ENCODE measurements around the gene C1QTNF1.

The C1QTNF1 gene

DNA sequence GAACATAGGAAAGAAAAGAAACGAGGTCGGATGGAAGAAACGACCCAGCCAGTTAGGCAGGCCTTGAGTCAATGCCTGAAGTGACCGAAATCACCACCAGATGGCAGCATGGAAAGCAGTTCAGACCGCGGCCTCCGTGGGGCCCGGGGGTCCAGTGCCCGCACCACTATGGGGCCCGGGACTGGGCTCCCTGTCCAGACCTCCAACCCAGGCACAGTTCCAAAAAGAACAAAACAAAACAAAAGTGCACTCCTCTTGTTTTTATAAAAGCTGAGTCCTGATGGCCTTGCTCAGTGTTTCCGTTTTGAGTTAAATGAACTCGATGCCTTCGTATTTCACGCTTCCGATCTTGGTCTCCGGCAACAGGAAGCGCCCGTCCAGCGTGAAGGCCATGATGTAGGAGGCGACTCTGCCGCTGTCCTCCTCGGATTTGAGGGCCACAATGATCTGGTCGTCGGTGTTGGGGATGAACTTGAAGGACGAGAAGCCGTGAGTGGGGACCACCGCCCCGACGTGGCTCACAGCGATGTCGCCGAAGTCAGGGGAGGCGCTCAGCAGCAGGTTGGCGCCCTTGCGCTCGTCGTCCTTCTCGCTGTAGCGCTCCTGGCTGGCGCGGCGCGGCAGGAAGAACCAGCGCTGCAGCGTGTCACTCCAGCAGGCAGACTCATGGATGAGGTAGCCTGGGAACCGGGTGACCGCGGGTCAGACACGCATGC is 30.6 kb upstream of the C1QTNF1 start:
- peak; percentile 62 for DNase-seq

DNA sequence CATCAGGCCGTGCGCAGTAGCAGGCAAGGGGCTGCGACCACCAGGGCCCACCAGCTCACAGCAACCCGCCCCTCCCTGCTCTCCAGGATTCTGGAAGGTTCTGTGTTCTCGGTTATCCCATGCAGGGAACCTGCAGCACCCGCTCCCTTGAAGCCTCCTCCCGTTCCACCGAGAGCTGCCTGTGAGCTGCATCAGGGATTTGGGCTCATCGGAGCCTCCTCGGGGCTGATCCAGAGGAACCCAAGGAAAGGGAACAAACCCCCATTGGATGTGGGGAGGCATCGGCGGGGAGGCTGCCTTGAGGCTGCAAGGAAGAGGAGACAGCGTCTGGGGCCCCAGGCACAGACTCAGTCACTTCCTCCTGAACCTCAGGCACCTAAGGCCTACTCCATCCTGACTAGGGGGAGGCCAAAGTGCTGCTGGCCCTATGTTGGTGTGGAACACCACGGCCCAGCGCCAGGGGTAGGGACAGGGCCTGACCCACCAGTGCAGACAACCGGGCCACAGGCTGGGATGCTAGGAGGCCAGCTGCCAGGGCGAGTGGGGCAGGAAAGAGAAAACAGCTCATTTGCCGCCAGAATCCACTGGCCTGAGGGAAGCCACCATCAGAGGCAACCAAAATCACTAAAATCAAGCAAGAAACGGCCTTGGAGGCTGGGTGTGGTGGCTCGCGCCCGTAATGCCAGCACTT is 29.8 kb upstream of the C1QTNF1 start:
- no peak for DNase-seq

DNA sequence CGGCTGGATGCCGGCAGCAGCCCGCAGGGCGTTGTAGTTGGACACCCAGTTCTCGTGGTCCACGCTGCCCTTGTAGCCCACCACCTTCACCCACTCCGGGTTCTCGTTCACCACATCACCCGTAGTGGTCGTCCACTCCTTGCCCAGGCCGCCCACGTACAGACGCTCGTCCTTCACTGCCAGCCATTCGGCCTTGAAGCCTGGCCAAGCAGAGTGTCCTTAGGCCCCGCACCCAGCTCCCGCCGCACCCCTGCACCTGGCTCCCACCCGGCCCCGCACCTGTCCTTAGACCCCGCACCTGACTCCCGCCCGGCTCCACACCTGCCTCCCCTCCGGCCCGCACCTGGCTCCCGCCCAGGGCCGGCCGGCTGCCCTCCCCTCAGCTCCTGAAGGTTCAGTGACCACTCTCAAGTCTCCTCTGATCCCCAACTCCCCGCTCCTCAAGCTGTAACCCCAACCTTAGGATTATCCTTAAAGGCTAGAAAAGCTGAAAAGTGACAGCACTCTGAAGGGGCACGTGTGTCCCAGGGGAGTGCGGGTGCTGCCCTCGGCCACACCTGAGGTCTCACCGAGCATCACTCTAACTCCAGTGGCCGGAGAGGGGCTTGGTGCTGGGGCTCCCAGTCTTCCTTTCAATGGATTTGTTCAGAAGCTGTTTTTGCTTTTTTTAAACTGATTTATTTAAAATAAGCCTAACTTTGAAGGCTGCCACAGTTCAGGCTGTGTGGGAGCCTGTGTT is 28.8 kb upstream of the C1QTNF1 start:
- DNase-seq = no peak

DNA sequence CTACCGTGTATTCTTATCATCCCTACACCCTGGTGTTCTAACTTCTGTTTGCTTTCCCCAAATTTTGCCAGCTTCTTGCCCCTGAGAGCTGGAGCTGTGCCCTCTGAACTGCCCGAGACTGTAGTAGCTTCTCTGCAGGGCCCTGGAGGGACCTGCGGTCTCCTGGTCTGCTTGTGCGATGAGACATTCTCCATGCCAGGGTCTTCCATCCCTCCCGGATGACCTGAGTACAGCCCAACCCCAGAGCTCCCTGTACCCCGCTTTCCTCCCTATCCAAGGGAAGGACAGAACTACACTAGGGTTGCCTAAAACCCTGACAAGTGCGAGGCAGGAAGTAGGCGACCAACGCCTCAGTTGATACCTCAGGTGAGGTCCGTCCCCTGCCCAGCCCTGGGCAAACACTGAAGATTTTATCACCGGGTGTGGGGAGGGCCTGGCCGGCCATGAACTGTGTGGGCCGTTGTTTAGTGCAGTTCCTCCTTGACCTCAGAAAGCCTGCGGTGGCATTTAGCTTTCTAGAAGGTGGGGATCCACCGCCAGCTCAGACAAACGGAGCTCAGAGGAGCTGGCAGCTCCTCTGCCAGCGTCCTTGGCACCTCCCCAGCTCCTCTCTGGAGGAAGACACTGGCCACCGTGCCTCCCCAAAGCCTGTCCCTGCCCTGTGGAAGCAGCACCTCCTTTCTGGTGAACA is 28.1 kb upstream of the C1QTNF1 start:
- DNase-seq = no peak

DNA sequence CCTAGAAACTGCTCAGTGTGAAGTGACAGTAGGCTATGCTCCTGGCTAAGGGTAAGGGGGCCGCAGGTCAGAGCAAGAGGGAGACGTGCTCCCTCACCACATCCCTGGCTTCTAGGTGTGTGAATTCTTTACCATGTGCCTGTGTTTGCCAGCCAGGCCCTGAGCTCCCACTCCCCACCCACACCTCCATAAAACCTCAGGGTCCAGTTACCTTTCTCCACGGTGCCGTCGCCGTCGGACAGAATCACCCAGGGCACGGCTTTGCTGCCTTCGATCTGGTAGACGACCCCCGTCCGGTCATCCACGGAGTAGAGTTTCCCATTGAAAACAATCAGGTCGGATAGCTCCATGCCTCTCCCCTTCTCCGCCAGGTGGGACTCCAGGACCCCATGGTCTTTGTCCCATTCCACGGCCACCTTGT is 27.2 kb upstream of the C1QTNF1 start:
- DNase-seq = no peak

DNA sequence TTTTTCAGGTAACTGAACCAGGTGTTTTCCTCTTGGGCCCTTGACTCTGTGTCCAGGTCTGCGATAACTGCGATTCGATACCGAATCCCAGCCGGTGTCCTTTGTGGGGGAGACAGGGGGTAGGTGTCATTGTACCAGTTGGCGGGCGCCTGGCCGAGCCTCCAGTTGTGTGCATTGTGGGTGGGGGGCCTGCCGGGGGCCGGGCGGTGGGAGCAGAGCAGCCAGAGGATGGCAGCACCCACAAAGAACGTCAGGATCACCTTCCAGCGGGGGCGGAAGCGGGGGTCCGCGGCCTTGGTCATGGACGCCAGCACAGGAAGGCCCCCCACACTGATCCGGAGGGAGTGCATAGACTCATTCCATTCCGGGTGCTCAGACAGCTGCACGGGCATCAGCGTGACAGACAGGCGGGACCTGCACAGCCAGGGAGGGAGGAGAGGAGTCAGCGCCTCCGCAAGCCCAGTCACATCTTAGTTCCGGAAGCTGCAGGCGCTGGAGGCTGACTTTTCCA is 26.7 kb upstream of the C1QTNF1 start:
- no peak for DNase-seq

DNA sequence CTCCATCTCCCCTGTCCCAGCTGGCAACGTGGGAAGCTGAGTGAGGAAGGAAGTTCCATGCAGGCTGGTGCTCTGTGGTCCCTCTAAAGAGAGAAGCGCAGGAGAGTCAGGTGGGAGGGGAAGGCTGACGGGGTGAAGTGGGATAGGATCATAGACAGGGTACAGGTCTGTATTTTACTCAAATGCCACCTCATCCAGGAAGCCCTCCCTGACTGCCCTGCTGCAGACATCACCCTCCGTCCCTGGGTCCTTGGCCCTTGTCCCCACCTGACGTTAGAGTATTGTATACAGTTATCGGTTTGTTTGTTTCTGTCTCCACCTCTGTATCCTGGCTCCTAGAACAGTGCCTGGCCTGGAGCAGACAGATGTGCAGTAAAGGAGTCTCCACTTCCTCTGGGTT is 26.1 kb upstream of the C1QTNF1 start:
- no peak for DNase-seq

DNA sequence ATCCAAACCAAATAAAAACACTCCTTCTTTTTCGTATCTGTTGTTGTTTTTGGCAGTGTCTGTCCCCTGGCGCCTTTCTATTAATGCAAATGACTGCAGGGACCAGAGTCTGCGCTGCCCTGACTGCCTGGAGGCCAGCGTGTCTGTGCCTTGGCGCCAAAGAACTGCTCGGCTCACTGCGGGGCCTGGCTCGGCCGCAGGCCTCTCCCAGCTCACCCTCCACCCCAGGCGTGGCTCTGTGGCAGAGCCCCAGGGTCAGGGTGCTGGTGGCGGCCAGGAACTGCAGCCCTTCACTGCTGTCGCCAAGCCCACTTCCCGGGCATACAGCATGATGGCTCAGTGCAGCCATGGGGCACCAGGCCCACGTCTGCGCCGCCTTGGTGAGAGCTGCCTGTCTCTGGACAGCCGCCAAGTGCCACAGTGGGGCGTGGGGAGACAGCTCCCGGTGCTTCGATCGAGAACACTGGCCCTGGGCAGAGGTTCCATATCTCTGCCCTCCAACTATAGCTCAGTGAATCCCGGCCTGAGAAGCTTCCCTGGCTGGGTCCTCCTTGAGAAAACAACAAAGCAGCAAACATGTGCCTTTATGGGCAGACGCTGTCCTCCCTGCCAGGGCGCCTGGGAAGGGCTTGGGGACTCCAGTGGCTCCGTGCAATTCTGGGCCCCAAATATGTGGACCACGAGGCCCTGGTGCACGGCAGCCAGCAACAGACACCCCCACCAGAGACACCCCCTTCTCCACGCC is 25.5 kb upstream of the C1QTNF1 start:
- DNase-seq = no peak

DNA sequence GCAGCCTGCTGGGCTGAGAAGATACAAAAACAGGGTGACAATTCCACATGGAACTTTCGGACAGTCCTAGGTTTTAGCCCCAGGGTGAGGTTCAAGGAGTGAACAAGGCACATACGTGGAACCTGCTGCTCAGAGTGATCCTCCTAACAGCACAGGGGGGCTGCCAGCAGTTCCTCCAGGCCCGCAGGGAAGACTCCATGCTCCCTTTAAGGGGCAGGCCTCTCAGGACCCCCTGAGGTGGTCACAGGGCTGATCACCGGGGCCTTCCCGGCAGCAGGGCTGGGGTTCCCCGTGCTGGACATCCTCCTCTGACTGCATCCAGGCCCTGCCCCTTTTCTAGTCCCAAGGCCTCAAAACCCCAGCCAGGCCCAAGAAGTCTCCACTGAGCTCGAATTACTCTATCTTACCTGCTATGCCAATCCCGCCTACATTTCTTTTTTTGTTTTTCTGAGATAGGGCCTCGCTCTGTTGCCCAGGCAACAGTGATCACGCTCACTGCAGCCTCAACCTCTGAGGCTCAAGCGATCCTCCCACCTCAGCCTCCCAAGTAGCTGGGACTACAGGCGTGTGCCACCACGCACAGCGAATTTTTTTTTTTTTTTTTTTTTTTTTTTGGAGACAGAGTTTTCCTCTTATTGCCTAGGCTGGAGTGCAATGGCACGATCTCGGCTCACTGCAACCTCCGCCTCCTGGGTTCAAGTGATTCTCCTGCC is 24.8 kb upstream of the C1QTNF1 start:
- no peak for DNase-seq

DNA sequence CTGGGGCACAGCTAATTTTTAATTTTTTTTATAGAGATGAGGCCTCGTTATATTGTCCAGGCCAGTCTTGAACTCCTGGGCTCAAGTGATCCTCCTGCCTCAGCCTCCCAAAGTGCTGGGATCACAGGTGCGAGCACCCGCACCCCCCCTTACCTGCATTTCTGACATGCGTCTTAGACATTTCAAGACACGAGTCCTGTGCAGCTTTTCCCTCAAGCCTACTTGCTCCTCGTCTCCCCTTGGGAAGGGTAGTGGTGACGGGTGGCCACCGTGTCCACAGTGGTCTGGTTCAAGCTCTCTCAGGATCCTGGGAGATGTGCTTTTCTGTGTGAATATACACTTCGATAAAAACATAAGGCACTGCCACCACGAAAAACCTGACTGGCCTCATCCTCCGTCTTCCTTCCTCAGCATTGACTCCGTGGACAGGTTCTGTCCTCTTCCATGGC is 24.0 kb upstream of the C1QTNF1 start:
- DNase-seq = no peak

DNA sequence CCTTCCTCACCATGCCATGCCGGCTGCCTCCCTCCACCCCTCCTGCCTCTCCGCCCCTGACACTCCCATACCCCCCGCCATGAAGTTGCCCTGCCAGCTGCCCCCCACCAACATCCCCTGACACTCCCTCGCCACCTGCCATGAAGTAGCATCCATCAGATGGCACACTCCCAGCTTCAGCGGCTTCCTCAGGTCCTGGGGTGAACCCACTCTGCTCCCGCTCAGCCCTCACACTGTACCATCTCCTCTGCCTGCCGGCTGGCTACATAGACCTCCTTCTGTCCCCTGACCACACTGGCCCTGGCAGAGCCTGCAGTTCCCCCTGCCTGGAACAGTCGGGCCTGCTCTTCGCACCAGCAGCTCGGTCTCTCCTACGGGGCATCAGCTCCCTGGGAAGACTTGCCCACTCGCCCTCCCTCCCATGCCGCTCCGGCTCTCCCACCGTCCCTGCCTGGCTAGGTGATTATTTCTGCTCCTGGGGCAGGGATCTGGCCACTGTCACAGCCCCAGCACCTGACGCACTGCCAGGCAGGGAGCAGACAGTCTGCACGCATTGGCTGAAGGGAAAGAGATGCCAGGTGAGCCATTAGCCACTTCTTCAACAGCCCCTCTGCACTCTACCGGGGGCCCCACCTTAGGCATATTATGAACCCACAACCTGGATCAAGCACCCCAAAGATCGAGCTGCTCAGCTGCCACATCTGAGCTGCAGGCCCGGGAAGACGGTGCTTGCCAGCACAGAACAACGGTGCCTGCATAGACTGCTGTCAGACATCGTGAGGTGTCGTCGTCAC is 23.4 kb upstream of the C1QTNF1 start:
- DNase-seq = no peak

DNA sequence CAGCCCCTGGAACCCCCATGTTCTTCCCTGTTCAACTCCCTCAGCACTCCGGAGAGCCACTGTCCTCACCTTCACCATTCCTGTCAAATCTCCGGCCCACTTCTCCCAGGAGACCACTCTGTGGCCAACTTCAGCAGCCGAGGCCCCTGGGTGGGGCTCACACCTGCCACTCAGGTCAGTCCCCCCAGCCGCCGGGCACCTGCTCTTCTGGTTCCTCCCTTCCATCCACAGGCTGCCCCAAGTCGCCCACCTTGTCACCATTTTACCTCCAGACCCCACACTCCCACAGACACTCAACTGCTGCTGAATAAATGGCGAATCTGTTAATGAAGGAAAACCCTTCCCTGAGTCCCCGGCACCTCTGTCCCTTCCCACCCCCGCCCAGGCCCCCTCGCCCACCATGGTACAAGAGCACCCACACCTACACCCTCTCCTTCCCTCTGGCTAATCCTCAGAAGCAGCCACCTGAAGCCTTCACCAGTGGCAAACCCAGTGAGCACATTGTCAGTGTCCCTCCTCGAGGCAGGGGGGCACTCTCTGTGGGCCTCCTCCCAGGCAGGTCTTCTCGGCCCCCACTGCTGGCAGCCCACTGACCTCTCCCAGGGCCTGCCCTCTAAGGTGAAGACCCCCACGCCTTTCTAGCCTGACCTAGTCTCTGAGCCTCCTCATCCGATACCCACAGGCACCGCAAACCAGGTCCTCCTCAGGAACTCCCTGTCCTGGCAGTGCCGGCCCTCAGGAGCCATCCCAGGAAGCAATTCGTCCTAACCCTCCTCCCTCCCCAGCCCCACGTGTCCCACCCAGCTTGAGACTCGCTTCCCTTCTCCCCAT is 22.6 kb upstream of the C1QTNF1 start:
- DNase-seq = no peak

DNA sequence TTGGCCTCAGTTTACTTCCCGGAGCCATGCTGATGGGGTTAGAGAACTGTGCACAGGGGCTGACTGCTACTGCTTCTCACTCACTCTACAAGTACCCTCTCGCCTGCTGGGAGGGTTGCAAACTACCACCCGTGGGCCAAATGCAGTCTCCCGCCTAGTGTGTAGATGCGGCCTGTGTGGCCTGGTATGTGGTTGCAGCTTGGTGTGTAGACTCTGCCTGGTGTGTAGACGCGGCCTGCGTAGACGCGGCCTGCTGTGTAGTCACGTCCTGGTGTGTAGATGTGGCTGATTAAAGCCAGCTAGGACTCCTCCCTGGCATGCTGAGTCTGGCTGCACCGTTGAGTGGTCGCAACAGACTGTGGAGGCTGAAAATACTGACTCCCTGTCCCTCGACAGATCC is 21.7 kb upstream of the C1QTNF1 start:
- no peak for DNase-seq

DNA sequence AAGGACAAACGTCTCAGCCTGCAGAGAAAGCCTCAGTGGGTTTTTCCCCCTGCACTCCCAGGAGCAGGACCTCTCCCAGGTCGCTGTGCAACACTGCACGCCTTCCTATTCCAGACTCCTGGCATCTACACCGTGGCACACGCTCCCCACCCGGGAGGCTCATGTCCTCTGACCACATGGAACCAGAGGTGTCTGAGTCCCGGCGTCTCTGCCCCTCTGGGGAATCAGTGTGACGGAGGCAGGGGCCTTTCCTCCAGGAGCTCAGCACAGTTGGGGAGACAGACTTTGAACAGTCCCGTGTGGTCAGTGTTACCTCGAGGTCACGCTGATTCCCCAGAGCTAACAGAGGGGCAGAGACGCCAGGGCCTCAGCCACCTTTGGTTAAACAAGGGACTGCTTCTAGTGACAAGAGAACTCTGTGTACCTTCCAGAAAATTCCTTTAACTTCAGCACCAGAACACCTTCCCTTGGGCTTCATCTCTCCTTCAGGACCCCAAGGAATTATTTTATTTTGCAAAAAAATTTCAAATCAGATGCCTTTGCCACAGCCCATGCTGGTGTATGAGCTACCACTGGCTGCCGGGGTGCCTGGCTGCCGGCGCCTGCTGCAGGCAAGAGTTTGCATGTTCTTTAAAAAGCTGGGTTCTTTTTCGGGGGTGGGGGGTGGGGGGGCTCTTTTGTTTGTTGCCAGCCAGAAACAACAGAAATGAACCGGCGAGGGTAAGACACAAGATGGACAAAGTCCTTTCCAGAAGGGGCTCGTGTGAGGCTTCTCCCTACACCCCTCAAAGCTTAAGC is 21.0 kb upstream of the C1QTNF1 start:
- DNase-seq = no peak

DNA sequence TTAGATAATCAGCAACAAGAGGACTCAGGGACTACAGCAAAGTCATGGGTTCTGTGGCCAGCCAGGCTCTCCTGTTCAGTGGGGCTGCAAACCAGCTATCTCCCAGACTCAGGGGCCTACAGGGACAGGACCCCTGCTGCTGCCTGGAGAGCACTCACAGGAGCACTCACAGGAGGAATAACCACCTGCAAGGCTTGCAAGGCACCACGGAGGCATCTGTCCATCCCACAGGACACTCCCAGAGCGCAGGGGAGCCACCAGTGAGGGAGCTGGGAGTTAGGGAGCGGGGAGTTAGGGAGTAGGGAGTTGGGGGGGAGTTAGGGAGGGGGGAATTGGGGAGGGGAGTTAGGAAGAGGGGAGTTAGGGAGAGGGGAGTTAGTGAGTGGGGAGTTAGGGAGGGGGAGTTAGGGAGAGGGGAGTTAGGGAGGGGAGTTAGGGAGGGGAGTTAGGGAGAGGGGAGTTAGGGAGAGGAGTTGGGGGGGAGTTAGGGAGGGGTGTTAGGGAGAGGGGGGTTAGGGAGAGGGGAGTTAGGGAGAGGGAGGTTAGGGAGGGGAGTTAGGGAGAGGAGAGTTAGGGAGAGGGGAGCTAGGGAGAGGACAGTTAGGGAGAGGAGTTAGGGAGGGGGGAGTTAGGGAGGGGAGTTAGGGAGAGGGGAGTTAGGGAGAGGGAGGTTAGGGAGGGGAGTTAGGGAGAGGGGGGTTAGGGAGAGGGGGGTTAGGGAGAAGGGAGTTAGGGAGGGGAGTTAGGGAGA is 20.1 kb upstream of the C1QTNF1 start:
- no peak for DNase-seq

DNA sequence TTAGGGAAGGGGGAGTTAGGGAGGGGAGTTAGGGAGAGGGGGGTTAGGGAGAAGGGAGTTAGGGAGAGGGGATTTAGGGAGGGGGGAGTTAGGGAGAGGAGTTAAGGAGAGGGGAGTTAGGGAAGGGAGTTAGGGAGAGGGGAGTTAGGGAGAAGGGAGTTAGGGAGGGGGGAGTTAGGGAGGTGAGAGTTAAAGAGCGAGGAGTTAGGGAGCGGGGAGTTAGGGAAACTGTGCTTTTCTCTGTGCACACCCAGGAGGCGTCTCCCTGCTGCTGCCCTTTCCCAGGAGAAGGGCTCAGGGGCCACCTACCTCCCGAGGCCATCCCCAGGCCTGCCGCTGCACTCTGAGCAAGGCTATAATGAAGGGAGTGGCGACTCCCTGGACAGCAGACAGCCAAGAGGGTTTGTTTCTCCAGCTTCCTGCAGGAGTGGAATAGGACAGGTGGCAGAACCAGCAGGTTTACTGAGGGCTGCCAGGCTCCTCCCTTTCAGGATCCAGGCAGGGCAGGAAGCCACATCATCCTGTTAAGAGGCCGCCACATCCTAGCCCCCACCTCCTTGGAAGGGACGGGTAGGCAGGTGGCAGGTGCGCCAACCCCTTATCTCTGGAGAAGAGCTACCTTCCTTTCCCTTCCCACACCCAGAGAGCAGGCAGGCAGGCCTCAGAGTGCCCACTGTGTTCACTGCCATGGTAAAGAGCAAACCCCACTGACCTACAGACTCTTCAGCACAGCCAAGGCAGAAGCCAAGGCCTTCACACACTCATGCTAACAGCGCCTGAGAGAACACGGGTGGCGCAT is 18.7 kb upstream of the C1QTNF1 start:
- no peak for DNase-seq

DNA sequence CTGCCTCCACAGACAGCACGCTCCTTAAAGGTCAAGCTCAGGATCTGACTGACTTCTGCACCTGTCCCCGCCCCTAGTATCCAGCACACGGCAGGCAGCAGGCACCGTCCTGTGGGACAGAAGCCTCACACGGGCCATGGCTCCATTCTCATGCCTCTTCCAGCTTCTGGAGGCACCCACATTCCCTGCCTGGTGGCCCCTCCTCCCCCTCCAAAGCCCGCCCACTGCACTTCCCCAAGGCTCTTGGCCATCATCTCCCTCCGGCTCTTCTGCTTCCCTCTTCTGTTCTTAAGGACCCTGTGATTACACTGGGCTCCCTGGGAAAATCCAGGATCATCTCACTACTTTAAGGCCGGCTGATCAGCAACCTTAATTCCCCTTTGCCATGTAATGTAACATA is 17.9 kb upstream of the C1QTNF1 start:
- no peak for DNase-seq
